C1 segment of cervical spinal cord (tissue), 14 donors: ENCODE data around the gene SCFD2.
"Not testable (repeated sequence)": the region's sequence is repeated elsewhere in the genome, so short reads cannot be mapped to it uniquely, and the experiment has no call there.

Experiments used
- DNase-seq, 14 donors: peaks; one replicate each; lab custom pipeline; 2025; lab: John Stamatoyannopoulos, UW

Gene SCFD2

DNA sequence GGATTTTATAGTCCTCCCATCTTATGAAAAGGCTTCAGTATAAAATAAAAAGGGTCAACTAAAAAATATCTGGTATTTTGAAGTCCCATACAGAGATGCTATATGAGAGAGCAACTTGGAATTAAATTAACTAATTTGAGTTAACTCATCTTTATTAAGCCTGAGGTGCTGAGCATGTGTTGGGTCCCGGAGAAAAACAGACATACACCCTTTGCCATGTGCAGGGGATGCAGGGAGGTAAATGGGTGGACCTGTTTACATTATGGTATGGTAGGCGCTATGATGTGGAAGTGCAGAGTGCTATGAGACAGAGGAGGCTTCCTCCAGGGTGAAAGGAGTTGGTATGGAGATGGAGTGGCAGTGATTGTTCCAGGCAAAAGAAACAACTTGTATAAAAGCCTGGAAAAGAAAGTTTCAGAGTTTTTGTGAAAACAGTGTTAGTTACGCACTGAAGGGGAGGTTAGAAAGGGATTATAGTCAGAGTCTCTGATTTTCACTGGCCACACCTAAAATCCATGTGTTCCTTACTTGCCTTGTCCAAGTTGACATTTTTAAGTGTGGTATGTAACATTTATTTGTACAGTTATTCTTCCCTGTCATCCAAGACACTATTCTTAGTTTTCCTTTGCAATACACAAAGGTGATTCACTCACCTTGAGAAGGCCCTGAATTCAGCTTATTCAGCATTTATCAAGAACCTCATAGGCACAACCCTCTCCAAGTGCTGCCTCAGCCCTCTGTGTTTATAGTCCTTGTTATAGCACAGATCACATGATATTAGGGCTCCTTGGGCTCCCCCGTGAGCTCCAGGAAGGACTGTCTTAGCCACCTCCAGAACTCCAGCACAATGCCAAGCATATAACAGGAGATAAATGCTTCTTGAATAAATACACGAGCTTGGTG lies 351.7 kb downstream of the SCFD2 start:
- DNase-seq = no peak

DNA sequence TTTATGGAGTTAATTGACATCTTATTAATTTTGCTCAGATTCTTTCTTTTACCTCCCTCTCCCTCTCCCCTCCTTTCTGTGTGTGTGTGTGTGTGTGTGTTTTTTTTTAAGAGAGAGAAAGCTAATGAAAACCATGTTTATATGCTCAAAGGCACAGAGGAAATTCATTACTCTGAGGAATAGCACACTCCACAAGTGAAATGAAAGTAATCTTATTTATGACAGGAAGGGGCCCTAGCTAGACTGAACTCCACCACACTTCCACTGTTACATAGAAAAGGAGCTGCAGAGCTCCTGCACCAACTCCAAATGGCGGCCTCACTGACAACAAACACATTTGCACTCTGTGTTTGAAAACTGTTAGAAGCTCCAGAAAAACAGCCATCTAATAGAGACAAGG lies 353.1 kb downstream of the SCFD2 start:
- DNase-seq = no peak

DNA sequence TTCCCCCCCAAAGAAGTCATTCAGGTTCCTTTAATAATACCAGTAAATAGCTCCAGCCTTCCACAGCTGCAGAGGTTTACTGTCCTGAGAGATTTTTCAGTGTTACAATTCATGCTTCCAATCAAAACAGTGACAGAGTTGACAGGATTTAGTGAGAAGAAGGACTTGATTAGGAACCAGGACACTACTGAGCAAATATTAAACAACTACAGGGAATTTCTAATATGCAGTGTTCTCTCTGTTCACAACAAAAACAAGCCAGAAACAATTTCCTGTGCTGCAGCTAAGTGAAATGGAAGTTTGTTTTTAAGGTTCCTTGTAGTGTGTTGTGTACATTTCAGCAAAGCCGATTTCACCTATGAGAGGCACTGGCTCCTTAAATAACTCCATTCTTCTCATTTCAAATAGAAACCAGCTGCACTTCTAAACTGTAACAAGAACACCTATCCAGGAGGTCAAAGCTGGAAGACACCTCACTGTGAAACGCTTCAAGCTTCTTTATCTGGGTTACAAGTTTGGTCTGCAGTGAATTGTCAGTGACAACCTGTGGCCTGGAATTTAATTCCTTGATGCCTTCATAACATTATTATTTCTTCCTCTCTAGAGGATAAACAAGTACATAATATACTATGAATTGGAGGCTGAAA lies 354.5 kb downstream of the SCFD2 start:
- no peak for DNase-seq

DNA sequence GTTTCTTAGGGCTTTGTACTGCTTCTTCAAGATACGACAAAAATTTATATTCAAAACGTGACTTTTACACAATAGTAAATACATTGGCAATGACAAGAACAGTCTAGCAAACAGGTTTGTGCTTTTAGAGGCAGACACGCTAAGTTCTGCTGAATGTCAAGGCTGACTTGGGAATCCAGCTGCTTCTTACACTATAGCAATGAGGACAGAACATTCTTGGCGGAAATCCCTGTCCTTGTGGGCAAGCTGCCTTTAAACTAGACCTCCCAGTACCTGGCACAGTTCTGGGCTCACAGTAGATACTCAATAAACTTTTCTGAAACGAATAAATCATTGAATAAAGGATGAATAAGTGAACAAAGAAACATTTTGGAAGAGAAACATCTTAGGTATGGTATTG lies 355.5 kb downstream of the SCFD2 start:
- DNase-seq = no peak

DNA sequence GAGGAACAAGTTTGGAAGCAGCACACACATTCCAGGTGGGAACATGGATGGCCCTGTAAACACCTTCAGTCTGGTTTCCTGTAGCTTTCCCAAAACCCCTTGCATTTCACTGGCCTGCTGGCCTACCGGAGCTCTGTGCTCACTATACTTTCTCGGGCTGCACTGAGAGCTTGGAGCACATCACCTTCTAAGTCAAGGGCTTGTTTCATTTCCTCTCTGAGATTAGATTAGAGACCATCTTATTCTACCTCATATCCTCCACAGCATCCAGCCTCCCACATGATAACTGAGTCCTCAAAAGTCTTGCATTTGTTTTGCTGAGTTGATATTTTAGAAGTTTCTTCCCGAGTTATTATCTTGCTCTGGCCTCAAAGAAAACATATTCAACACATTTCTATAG lies 356.0 kb downstream of the SCFD2 start:
- DNase-seq = no peak

DNA sequence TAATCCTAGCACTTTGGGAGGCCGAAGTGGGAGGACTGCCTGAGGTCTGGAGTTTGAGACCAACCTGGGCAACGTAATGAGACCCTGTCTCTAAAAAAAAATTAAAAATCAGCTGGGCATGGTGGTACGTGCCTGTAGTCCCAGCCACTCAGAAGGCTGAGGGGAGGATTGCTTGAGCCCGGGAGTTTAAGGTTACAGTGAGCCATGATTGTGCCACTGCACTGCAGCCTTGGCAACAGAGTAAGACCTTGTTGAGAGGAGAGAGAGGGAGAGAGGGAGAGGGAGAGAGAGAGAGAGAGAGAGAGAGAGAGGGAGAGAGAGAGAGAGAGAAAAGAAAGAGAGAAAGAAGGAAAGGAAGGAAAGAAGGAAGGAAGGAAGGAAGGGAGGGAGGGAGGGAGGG lies 358.8 kb downstream of the SCFD2 start:
- no peak for DNase-seq

DNA sequence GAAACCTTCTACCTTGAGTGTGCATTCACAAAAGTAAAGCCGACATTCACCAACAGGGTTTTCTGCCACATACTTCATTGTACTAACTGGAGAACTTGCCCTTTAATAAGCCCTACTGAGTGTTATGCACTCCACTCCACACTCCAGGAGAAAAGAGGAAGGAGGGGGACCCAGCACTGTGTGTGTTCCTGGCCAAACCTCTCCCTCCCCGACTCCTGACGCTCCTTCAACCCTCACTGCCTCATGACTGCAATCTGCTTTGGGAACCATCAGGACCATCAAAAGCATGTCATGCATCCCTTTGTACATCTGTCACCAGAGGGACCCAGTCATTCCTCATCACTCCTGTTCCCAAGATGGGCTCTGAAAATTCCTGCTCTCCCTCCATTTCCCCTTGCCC lies 360.1 kb downstream of the SCFD2 start:
- DNase-seq = no peak

DNA sequence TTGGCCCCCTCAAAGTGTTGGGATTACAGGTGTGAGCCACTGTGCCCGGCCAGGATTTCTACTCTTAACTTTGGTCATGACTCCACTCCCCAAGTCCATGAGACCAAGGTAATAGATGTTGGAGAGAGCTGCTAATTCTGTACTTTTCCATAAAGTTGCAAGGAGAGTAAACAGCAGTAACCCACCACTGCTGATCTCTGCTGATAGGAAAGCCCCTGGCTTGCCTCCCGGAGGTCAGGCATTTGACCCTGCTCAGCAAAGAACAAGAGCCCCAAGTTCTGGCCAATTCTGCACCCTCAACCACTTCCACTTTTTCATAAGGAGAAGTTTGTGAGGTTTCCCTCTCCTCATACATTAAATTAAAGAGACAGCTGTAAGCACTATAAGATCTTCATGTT lies 360.7 kb downstream of the SCFD2 start:
- DNase-seq = no peak

DNA sequence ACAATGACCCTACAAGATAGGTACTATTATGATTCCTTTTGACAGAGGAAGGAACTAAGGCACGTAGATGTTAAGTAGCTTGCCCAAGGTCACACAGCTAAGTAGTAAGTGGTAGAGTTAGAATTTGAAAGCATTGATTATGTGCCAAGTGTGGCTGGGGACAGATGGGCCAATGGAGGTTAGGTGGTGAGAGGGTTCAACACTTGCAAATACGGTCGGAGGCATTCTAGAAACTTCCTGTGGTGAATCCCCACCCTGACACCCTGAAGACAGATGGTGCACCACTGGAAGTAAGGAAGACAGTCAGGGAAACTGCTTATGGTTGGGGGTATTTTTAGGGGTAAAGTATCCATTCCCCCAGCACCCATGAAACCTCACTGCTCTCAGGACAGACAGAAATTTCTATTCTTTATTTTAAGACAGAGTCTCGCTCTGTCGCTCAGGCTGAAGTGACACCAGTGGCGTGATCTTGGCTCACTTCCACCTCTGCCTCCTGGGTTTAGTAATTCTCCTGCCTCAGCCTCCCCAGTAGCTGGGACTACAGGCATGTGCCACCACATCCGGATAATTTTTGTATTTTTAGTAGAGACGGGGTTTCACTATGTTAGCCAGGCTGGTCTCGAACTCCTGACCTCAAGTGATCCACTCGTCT lies 361.2 kb downstream of the SCFD2 start:
- no peak for DNase-seq

DNA sequence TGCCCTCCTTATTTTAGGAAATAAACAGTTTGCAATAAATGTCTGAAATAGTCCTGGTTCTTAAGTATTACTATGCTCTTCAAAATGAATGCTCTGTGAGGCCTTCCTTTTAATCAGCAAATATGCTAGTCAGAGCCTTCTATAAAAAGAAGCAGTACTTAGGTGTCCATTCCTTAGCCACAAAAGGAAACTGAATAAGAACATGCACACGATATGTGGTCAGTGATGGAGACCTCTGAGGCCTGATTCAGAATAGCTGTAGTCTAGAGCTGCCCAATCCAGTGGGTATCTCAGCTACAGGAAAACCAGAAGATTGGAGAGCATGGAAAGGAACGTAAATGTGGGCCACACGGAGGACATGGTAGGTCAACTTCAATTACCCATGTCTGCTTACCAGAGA lies 361.9 kb downstream of the SCFD2 start:
- no peak for DNase-seq

DNA sequence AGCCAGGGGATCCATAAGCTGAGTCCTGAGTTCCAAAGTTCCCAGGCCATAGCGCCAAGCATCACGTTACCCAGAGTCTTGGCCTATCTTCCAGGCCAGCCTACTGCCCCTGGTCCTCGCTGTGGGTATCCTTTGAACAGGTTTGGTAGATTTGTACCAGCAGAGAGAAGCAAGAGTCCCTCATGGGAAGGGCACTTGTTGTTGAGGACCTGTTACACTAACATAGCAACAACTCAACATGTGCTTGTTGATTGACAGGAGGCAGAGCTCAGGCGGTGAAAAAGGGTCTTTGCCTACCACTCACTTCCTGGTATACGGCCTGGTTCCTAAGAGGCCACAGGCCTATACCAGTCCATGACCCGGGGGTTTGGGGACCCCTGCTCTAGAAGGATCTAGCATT lies 365.3 kb downstream of the SCFD2 start:
- no peak for DNase-seq

DNA sequence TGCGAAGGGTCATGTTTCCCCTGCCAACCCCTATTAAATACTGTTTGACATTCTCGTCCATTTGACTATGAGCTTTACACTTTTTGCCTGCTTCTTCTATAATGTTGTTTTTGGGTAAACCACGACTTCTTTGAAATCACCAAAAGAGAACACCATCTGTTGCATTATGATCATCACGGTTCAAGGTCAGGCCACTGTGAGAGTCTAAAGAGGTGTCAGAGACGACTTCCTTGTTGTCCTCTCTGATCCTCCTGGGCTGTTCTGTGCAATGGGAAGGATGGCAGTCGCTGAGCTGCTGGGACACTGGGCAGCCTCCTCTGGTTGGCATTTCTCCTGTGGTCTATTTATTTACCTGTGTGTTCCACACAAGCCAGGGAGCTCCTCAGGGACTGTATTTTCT lies 366.2 kb downstream of the SCFD2 start:
- no peak for DNase-seq

DNA sequence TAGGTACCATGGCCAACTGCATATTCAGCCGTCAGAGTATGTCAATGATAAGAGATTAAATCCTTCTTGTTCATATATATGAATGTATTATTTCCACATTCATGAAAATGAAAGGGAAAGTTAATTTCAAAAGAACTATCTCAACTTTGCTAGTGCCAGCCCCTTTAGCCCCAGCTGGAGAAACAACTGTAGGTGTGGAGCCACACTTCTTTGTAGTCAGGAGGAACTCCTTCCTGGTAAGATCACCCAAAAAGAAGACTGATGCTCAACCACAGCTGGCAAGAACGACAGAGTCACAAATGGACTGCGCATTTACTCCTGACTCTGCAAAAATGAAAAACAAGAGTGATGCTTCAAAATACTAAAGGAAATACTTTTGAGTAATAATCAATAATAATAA lies 367.4 kb downstream of the SCFD2 start:
- no peak for DNase-seq

DNA sequence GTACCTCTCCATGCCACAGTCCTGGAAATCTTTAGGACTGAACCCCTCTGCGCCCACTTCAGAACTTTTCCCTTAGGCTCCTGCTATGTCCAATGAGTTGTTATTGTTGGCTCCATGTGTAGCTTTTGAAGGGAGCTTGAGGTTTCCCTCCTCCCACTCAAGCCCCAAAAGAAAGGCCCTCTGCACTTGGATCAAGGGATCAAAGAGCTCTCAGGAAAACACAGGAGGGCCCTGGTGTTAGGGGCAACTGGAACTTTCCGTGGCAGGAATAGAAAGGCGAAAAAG lies 368.8 kb downstream of the SCFD2 start:
- no peak for DNase-seq

DNA sequence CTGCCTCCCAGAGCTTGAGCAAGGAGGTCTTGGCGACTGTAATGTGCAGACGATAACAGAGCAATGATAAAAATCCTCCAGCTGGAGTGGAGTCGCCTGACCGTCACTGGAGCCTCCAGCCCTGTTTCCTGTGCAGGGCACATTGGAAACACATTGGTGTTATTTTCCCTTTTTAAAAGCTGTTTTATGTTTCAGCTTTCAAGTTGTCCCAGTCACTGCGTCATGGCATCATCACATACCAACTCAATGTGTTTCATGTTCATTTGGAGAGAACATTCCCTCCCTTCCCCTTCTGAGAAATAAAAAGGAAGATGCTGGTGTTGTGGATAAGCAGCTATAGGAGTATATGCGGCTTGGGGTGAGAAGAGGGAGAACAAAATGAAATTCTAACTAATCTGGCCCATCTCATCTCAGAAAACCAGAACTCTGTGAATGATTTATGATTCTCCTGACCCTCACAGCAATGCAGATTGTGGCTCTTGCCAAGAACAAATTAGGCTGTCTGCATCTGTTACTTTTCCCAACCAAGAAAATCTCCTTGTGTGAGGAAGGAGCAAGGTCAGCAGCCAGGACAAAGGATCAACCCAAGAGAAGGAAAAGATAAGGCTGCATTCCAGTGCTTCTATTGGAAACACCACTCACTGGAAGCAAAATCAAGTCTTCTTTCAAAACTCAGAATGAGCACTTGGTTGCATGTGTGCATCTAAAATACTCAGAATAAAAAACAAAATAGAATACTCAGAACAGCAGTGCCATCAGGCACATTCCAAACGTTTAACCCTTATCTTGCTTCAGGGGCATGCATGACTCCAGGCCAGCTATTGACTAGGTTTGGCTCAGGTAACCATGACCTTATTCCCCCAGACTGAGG lies 369.4 kb downstream of the SCFD2 start:
- no peak for DNase-seq

DNA sequence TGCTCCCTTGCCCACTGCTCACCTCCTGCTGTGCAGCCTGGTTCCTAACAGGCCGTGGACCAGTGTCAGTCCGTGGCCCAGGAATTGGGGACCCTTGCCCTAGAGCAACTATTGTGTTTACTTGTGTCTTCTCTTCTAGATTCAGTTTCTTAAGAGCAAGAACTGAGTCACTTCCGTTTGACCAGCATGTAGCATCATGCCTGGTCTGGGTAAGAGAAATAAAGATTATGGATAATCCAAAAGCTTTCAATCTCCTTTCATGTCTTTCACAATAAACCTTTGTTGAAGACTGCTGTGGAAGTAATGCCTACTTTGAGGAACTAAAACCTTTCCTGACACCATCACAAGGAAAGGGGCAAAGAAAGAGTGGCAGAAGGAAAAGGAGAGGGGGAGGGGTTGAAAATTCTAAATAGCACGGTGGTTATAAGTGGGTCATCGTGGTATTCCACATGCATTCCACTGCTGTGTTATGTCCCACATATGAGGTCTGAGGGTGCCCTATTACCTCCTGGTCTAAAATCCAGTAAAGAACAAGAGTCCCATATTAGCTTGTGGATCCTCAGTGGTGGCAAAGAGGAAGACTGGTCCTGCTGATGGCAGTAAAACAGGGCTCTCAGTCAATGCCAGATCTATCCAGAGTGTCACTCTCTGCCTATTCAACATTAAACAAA lies 370.4 kb downstream of the SCFD2 start:
- no peak for DNase-seq

DNA sequence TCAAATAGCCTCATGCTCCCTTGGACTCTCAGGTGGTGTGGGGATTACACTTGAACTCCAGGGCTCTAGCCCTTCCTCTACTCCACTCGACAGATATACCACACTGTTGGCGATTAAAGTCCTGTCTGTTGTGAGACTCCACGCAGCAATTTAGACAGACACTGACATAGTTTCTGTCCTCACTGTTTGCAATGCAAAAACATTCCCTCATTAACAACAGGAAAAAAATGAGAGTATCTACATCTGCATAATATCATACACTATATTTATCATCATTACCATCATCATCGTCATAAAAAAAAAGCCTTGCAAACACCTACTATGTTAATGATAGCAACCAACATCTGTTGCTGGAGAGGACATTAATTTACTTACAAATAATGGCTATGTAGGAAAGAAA lies 371.3 kb downstream of the SCFD2 start:
- no peak for DNase-seq

DNA sequence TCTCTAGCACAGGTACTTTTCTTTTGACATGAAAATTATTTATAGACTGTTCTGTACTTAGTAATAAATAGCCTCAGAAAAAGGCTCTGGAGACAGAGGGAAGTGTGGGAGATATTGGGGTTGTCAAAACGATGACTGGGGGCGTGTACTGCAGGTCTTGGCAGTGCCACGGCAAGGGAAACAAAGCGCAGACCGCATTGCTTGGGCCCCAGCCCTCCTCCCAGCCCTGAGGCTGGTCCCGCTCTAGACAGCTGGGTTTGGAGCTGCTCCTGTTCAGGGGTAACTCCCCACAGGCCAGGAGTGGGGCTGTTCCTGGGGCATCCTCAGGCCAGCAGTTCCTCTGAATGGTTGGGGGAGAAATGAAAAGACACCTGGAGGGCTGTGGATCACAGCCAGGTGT lies 372.1 kb downstream of the SCFD2 start:
- no peak for DNase-seq

DNA sequence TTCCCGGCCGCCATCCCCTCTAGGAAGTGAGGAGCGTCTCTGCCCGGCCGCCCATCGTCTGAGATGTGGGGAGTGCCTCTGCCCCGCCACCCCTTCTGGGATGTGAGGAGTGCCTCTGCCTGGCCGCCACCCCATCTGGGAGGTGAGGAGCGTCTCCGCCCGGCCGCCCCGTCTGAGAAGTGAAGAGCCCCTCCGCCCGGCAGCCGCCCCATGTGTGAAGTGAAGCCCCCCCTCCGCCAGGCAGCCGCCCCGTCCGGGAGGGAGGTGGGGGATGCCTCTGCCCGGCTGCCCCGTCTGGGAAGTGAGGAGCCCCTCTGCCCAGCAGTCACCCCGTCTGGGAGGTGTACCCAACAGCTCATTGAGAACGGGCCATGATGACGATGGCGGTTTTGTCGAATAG lies 373.3 kb downstream of the SCFD2 start:
- DNase-seq = not testable (repeated sequence)

DNA sequence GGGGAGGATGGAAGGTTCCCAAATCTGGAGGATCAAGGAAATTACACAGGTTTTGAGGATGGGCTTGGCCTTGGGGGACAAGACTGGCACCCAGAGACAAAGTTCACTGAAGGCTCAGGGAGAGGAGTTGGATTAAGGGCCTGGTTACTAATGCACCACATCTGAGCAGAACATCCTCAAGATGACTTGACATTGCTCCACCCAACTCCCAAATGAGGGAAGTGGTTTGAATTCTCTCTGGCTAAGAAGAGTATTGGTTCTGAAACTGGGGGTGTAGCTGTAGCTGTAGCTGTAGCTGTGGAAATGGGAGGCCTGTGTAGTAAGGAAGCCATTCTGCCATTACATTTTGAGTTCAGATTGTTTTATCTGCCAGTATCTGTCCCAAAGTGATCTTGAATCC lies 374.4 kb downstream of the SCFD2 start:
- no peak for DNase-seq

DNA sequence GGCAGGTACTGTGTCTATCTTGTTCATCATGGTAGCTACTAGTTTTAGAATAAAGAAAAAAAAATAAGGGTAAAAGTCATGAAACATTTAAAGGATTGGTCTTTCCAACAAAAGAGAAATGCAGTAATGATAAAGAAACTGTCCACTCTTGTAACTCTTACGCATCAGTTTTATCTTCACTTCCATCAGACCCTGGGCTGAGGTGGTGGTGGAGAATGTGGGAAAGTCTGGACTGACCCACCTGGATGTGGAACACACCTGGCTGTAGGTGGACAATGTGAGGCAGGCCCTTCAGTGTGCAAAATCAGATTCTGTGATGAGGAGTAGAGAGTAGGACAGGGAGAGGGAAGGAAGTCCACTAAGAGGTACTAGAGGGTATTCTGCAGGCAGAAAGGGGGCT lies 375.2 kb downstream of the SCFD2 start:
- no peak for DNase-seq

DNA sequence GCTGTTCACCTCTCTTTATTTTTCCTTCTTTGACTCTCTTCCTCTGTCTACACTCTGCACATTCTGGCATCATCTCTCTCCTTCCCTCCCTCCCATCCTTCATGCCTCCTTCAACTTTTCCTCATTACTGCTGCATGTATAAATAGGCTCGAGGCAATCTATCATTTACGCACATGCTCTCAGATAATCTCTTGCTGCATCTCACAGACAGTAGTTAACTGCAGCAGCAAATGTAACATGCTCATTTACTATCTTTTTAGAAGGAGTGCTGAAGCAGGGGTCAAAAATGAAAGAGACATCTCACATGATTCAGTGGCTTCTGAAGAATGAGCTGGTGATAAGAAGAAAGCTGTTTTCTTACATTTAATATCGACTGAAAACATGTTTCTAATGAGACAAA lies 376.0 kb downstream of the SCFD2 start:
- no peak for DNase-seq
